Suprapubic skin (tissue), 4 donors: ENCODE data around the gene FAF1. TPM values are rescaled to one million over a fixed set of nuclear protein-coding genes. Genes with fewer than 3 reads are reported as not detected.

ENCODE experiments used
- DNase-seq, 2 donors: peaks; one replicate each; pipeline ENCODE4 v3.0.0-alpha.2; 2019; ENCODE audit warnings: low spot score in 2 of 2
- H3K27ac ChIP-seq: fragments of 200-600 bp; sonication (generic); one replicate; pipeline ENCODE4 v1.5.1; 2019
- H3K27me3 ChIP-seq: fragments of 200-600 bp; sonication (generic); one replicate; pipeline ENCODE4 v1.5.1; 2019
- H3K36me3 ChIP-seq: fragments of 200-600 bp; sonication (generic); one replicate; pipeline ENCODE4 v1.5.1; 2019
- H3K4me1 ChIP-seq: fragments of 200-600 bp; sonication (generic); one replicate; pipeline ENCODE4 v1.5.1; 2019
- H3K4me3 ChIP-seq: fragments of 200-600 bp; sonication (generic); one replicate; pipeline ENCODE4 v1.5.1; 2019; ENCODE audit warnings: mild to moderate bottlenecking
- H3K9me3 ChIP-seq: fragments of 200-600 bp; sonication (generic); one replicate; pipeline ENCODE4 v1.5.1; 2019
- EP300 ChIP-seq: sonication (generic); formaldehyde crosslinking; IDR thresholded peaks from one replicate; pipeline ENCODE4 v1.6.1; 2017; ENCODE audit warnings: antibody characterized with exemption
- POLR2A ChIP-seq, 2 donors: fragments of 450-650 bp; IDR thresholded peaks; one replicate each; pipeline ENCODE4 v1.6.1; 2017; ENCODE audit warnings: antibody characterized with exemption in 2 of 2, mild to moderate bottlenecking in 2 of 2, moderate library complexity in 2 of 2
- POLR2AphosphoS5 ChIP-seq, 3 donors: sonication (generic); formaldehyde crosslinking; IDR thresholded peaks; one replicate each; pipeline ENCODE4 v1.6.1; 2017; ENCODE audit warnings: antibody characterized with exemption in 3 of 3
- WGBS: methylation state at CpG from one replicate; pipeline ENCODE4 v1.1.5; 2018; 5-methylcytosine and 5-hydroxymethylcytosine counted together
- total RNA-seq, 4 donors: library from RNA; depleted of rRNA; stranded (reverse); fragments of >200 nt; gene quantifications; one replicate each; pipeline ENCODE4 v1.1.0, GENCODE V29; 2016
- TF ChIP-seq, protein P1 (sequence below), 2 donors: fragments of 200-600 bp in 1 of 2; fragments of 450-650 bp in 1 of 2; sonication (generic) in 1 of 2; IDR thresholded peaks; one replicate each; pipeline ENCODE4 v1.5.1; 2016 to 2019; ENCODE audit warnings: antibody characterized with exemption in 2 of 2, mild to moderate bottlenecking in 1 of 2, moderate library complexity in 1 of 2

FAF1 gene
- total RNA-seq, 4 donors from 2014 or later: 35.1 to 61.6 (median 45.4) TPM

DNA sequence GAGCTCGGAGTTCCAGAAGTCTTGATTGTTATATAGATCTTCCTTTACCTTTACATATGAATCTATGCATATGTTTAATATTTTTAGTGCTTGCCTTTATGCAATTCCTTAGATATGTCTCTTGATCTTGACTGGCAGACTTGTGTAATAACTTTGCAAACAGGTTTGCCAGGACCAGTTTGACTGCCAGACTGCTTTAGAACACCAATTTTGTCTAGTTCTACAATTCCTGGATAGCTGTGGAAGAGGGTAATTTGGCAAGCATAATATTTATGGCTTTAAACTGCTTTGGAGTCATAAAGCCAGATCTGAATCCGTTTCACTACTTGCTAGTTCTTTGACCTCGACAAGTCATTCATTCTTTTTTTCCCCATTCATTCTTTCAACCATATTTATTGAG lies 250.0 kb downstream of the FAF1 start:
- no peaks in the 10 kb centered on the region for H3K9me3 ChIP-seq
- H3K27ac ChIP-seq: no peak overlapping the region
- no peak overlapping the region for H3K4me3 ChIP-seq
- no peaks in the 10 kb centered on the region for H3K36me3 ChIP-seq
- DNase-seq: no peak
- 57% methylated on average over 3 of the region's 3 CpGs for WGBS
- no peaks in the 10 kb centered on the region for H3K27me3 ChIP-seq
- TF ChIP-seq EP300 (no peak), POLR2AphosphoS5 (IDR thresholded peaks at IDR 0.05) (no peak), POLR2A (IDR thresholded peaks at IDR 0.05) (no peak)
- TF ChIP-seq, protein P1, sequence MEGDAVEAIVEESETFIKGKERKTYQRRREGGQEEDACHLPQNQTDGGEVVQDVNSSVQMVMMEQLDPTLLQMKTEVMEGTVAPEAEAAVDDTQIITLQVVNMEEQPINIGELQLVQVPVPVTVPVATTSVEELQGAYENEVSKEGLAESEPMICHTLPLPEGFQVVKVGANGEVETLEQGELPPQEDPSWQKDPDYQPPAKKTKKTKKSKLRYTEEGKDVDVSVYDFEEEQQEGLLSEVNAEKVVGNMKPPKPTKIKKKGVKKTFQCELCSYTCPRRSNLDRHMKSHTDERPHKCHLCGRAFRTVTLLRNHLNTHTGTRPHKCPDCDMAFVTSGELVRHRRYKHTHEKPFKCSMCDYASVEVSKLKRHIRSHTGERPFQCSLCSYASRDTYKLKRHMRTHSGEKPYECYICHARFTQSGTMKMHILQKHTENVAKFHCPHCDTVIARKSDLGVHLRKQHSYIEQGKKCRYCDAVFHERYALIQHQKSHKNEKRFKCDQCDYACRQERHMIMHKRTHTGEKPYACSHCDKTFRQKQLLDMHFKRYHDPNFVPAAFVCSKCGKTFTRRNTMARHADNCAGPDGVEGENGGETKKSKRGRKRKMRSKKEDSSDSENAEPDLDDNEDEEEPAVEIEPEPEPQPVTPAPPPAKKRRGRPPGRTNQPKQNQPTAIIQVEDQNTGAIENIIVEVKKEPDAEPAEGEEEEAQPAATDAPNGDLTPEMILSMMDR (IDR thresholded peaks at IDR 0.05): no peak
- H3K4me1 ChIP-seq: peaks cover 23% of the 10 kb centered on the region

DNA sequence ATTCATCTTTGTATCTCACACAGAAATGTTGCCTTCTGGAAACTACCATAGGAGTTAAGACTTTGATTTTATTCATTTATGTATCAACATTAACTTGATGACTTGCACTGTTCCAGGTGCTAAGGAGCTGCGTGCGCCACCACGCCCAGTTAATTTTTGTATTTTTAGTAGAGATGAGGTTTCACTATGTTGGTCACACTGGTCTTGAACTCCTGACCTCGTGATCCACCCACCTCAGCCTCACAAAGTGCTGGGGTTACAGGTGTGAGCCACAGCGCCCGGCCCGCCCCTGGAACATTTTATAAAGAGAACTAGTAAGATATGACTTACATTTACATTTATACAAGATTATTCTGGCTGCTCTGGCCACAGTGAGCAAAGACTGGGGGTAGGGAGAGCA lies 252.2 kb downstream of the FAF1 start:
- no peaks in the 10 kb centered on the region for H3K36me3 ChIP-seq
- TF ChIP-seq EP300 (no peak), POLR2A (IDR thresholded peaks at IDR 0.05) (no peak), POLR2AphosphoS5 (IDR thresholded peaks at IDR 0.05) (no peak)
- TF ChIP-seq, protein P1 (IDR thresholded peaks at IDR 0.05): no peak
- peaks cover 24% of the 10 kb centered on the region for H3K4me1 ChIP-seq
- no peak overlapping the region for H3K27ac ChIP-seq
- H3K9me3 ChIP-seq: no peaks in the 10 kb centered on the region
- H3K4me3 ChIP-seq: no peak overlapping the region
- 92% methylated on average over 7 of the region's 7 CpGs for WGBS
- H3K27me3 ChIP-seq: no peaks in the 10 kb centered on the region
- DNase-seq: no peak

DNA sequence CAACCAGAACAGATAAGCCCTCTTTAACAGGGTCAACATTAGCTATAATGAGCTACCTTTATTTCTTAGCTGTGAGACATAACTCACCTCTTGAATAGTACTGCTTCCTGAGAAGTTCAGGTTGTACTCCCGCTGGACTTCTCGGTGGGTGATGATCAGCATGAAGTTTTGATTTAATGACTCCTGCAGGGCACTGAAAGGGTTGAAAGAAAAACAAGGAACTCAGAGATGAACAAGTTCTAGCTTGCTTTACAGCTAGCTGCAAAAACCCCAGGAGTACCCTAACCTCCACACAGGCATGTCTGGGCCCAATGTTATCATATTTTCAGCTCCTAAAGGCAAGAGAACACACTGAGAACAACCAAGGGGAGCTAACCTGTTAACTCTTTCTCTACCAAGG lies 254.4 kb downstream of the FAF1 start:
- Histone ChIP-seq H3K4me3 (no peak overlapping the region), H3K27me3 (no peaks in the 10 kb centered on the region), H3K36me3 (no peaks in the 10 kb centered on the region), H3K27ac (no peak overlapping the region), H3K4me1 (peaks cover 27% of the 10 kb centered on the region), H3K9me3 (no peaks in the 10 kb centered on the region)
- no peak for DNase-seq
- no peak for TF ChIP-seq EP300
- WGBS: 32% methylated on average over 2 of the region's 2 CpGs

DNA sequence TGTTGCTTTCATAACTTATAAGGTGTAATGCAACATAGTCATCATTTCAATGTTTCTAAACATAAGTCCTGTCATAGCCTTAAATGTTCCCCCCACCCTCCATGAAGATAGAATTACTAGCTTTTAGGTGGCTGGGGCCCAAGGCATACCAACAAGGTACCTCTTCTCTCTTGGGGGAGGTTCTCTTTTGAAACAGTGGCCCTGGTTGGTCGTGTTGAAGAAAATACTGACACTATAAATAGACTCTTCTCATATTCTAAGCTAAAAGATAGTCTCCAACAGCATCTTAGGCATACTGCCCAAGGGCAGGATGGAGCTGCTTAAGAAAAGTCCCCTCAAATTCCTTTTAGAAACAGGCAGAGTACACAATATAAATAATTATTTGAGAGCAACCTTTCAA lies 255.0 kb downstream of the FAF1 start:
- no peaks in the 10 kb centered on the region for H3K36me3 ChIP-seq
- no peaks in the 10 kb centered on the region for H3K27me3 ChIP-seq
- DNase-seq: no peak
- H3K4me1 ChIP-seq: peaks cover 24% of the 10 kb centered on the region
- H3K9me3 ChIP-seq: no peaks in the 10 kb centered on the region
- no peak overlapping the region for H3K27ac ChIP-seq
- H3K4me3 ChIP-seq: no peak overlapping the region
- WGBS: 11% methylated on average over 1 of the region's 1 CpG
- TF ChIP-seq, protein P1 (IDR thresholded peaks at IDR 0.05): no peak
- no peak for TF ChIP-seq POLR2A (IDR thresholded peaks at IDR 0.05)
- no peak for TF ChIP-seq POLR2AphosphoS5 (IDR thresholded peaks at IDR 0.05)
- TF ChIP-seq EP300: no peak

DNA sequence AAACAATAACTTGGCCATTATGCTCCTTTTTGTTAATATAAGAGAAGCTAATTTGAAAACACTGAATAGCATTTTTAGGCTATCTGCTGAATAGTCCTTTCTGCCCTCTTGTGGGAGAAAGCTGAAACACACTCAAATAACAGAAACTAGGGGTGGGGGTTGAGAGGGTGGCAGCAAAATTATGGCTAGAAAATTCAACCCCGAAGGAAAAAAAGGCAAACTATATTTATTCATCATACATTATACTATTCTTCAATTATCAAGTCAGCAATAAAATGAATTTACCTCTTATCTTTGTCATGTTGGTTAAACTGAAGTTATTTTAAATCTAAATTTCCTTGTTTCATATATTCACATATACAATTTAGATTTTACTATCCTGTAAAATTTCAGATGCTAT lies 255.9 kb downstream of the FAF1 start:
- H3K27me3 ChIP-seq: no peaks in the 10 kb centered on the region
- H3K9me3 ChIP-seq: no peaks in the 10 kb centered on the region
- DNase-seq: no peak
- TF ChIP-seq POLR2AphosphoS5 (IDR thresholded peaks at IDR 0.05): no peak
- TF ChIP-seq, protein P1 (IDR thresholded peaks at IDR 0.05): peak; percentile 25 to 66
- H3K27ac ChIP-seq: no peak overlapping the region
- H3K4me3 ChIP-seq: no peak overlapping the region
- no peaks in the 10 kb centered on the region for H3K36me3 ChIP-seq
- 20% methylated on average over 1 of the region's 1 CpG for WGBS
- H3K4me1 ChIP-seq: peaks cover 17% of the 10 kb centered on the region

DNA sequence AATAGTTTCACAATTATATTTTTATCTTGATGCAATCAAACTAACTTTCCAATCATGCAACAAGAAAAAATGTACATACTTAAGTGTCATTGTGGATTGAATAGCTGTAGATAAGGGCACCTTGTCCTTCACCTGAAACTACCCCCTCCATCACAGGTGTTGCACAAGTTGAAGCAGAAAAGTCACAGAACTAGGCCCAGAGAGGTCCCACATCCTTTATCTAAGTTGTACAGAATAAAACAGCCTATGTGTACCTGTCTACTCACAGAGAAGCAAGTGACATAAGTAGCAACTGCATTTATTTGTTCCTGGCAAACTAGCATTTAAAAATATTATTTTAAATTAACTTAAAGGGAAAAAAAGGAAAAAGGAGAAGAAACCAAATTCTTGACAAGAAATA lies 256.8 kb downstream of the FAF1 start:
- TF ChIP-seq POLR2A (IDR thresholded peaks at IDR 0.05): no peak
- no peak for TF ChIP-seq POLR2AphosphoS5 (IDR thresholded peaks at IDR 0.05)
- TF ChIP-seq EP300: no peak
- TF ChIP-seq, protein P1 (IDR thresholded peaks at IDR 0.05): no peak
- no peak overlapping the region for H3K27ac ChIP-seq
- no peak overlapping the region for H3K4me3 ChIP-seq
- H3K9me3 ChIP-seq: no peaks in the 10 kb centered on the region
- no peaks in the 10 kb centered on the region for H3K27me3 ChIP-seq
- no peak for DNase-seq
- peaks cover 17% of the 10 kb centered on the region for H3K4me1 ChIP-seq
- no peaks in the 10 kb centered on the region for H3K36me3 ChIP-seq
